Measurements from ENCODE around the gene SLC4A4. TPM values are rescaled to one million over a fixed set of nuclear protein-coding genes. Genes with fewer than 3 reads are reported as not detected.

The SLC4A4 gene
- total RNA-seq, 1 donor from 2014 or later = 3.2 TPM

DNA sequence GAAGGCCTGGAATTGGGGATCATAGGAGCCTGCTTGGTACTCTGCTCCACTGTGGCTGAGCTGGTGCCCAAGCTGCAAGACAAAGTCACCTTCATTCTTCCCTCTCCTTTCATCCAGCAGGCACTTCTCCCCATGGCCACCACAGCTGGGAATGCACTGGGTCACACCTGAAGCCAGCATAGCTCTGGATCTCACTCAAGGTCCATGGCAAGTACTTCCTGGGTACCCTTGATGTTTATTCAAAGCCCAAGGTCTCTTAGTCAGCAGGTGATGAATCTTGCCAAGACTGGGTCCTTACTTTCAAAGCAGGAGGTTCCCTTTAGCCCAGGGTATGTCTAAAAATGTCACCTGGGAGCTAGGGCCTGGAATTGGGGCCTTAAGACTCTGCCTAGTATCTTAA, 4.9 kb upstream of the SLC4A4 start:
- TF ChIP-seq, protein P1, sequence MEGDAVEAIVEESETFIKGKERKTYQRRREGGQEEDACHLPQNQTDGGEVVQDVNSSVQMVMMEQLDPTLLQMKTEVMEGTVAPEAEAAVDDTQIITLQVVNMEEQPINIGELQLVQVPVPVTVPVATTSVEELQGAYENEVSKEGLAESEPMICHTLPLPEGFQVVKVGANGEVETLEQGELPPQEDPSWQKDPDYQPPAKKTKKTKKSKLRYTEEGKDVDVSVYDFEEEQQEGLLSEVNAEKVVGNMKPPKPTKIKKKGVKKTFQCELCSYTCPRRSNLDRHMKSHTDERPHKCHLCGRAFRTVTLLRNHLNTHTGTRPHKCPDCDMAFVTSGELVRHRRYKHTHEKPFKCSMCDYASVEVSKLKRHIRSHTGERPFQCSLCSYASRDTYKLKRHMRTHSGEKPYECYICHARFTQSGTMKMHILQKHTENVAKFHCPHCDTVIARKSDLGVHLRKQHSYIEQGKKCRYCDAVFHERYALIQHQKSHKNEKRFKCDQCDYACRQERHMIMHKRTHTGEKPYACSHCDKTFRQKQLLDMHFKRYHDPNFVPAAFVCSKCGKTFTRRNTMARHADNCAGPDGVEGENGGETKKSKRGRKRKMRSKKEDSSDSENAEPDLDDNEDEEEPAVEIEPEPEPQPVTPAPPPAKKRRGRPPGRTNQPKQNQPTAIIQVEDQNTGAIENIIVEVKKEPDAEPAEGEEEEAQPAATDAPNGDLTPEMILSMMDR (IDR thresholded peaks at IDR 0.05) = no peak
- TF ChIP-seq POLR2AphosphoS5 (IDR thresholded peaks at IDR 0.05; ENCODE audit: insufficient read depth in 1 of 2, low read depth in 1 of 2) (no peak), POLR2A (IDR thresholded peaks at IDR 0.05) (no peak)
- no peak for DNase-seq (ENCODE audit: extremely low spot score in 2 of 2)
- H3K27me3 ChIP-seq = no peaks in the 10 kb centered on the region

DNA sequence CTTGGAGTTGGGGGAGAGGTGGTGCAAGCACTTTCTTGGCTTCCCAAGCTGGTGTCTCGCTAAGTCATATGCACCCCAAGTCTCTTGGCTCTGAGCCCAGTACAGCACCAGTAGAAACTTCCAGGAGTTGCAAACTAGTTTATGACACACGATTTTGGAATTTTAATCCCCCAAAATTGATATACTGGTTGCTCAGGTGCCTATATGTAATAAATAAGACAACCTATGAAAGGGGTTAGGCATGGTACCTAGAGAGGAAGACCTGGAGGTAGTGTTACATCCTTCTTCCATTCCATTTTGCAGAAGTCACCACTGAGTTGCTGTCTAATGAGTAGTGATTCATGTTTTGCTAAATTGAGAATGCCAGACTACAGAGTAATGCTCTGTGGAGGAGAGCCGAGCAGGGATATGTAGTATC, 4.3 kb upstream of the SLC4A4 start:
- intact Hi-C loops (cut with DNase I) = no loop called here
- Histone ChIP-seq H3K36me3 (no peaks in the 10 kb centered on the region), H3K27me3 (no peaks in the 10 kb centered on the region), H3K4me1 (no peaks in the 10 kb centered on the region), H3K4me3 (no peak overlapping the region), H3K27ac (no peak overlapping the region), H3K9me3 (no peaks in the 10 kb centered on the region)
- DNase-seq (ENCODE audit: extremely low spot score in 2 of 2) = no peak
- TF ChIP-seq, protein P1 (IDR thresholded peaks at IDR 0.05) = no peak
- TF ChIP-seq POLR2AphosphoS5 (IDR thresholded peaks at IDR 0.05; ENCODE audit: insufficient read depth in 1 of 2, low read depth in 1 of 2) (no peak), POLR2A (IDR thresholded peaks at IDR 0.05) (no peak)

More for the DNA sequence above, 4.9 kb upstream of the SLC4A4 start:
- no peak overlapping the region for H3K27ac ChIP-seq
- H3K4me1 ChIP-seq = no peaks in the 10 kb centered on the region
- no peaks in the 10 kb centered on the region for H3K9me3 ChIP-seq
- intact Hi-C loops (cut with DNase I) = no loop called here
- H3K4me3 ChIP-seq = no peak overlapping the region
- H3K36me3 ChIP-seq = no peaks in the 10 kb centered on the region

DNA sequence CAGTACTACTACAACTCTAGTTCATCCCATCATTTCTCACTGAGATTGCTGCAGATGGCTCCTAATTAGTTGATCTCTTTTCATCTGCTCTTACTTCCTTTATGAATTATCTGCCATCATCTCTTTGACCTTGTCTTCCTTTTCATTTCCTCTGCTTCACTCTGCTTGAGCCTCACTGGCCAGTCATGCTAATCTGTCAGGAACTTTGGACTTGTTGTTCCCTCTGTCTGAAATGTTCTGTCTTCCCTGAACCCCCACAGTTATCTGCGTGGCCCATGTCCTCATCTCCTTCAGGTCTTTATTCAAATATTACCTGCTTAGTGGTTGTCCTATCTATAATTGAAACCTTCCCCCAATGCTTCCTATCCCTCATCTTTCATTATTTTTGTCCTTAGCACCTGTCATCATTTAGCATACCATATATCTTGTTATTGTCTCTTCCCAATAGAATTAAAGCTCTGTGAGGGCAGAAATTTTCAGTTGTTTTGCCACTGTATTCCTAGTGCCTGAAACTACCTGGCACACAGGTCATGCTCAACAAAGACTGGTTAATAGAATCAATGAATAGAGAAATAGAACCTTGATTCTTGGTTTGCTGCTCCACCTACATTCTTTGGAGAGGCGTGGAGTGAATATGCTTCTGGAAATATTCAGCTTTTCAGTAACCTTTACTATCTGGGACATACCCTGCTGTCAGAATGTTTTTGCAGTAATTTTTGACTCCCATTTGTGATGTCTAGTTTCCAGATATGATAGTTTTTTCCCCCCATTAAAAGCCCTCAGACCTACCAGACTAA, 5.0 kb downstream of the SLC4A4 start:
- TF ChIP-seq POLR2A (IDR thresholded peaks at IDR 0.05) (no peak), POLR2AphosphoS5 (IDR thresholded peaks at IDR 0.05; ENCODE audit: insufficient read depth in 1 of 2, low read depth in 1 of 2) (no peak)
- TF ChIP-seq, protein P1 (IDR thresholded peaks at IDR 0.05) = no peak
- no peak for DNase-seq (ENCODE audit: extremely low spot score in 2 of 2)
- H3K9me3 ChIP-seq = no peaks in the 10 kb centered on the region
- H3K27me3 ChIP-seq = no peaks in the 10 kb centered on the region
- intact Hi-C loops (cut with DNase I) = no loop called here
- no peak overlapping the region for H3K4me3 ChIP-seq
- H3K4me1 ChIP-seq = no peaks in the 10 kb centered on the region
- H3K36me3 ChIP-seq = no peaks in the 10 kb centered on the region
- no peak overlapping the region for H3K27ac ChIP-seq

DNA sequence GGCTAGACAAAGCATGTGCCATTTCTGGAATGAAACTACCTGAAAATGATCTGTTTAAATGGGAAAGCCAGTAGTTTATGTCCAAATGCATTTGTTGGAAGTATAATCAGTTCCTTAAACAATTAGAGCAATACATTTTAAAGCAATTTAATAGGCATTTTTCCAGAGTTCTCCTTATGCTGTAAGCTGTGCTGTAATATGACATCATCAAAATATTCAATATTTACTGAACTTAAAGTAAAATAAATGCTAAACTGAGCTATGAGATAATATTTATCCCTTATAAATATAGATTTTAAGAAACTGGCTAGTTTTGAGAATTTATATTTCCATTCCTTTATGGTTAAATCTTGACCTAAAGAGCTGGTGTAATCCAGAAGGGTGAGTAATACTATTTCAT, 7.9 kb downstream of the SLC4A4 start:
- DNase-seq (ENCODE audit: extremely low spot score in 2 of 2) = no peak
- Histone ChIP-seq H3K27me3 (no peaks in the 10 kb centered on the region), H3K27ac (no peak overlapping the region), H3K4me3 (no peak overlapping the region), H3K9me3 (no peaks in the 10 kb centered on the region), H3K36me3 (no peaks in the 10 kb centered on the region), H3K4me1 (no peaks in the 10 kb centered on the region)
- TF ChIP-seq, protein P1 (IDR thresholded peaks at IDR 0.05) = no peak
- TF ChIP-seq POLR2AphosphoS5 (IDR thresholded peaks at IDR 0.05; ENCODE audit: insufficient read depth in 1 of 2, low read depth in 1 of 2) (no peak), POLR2A (IDR thresholded peaks at IDR 0.05) (no peak)
- intact Hi-C loops (cut with DNase I) = no loop called here

DNA sequence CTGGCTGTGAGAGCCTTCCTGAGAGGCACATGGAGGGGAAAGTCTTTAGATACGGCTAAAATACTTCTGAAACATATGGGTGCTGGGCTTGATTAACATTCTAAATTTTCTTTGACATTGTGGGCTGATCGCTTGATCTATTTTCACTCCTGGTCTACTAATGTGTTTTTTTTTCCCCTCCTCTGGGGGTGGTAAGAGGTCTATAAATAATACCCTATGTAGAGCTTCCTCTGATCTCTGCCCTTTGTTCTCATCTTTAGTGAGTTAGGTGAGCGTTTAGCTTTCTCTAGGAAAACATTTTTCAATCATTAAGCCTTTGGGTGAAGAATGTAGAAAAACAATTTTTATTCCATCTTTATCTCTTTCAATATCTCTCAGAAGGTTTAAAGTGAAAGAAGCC, 9.8 kb downstream of the SLC4A4 start:
- no peaks in the 10 kb centered on the region for H3K27me3 ChIP-seq
- H3K9me3 ChIP-seq = no peaks in the 10 kb centered on the region
- no peak overlapping the region for H3K27ac ChIP-seq
- TF ChIP-seq, protein P1 (IDR thresholded peaks at IDR 0.05) = no peak
- no peak for TF ChIP-seq POLR2AphosphoS5 (IDR thresholded peaks at IDR 0.05; ENCODE audit: insufficient read depth in 1 of 2, low read depth in 1 of 2)
- no peak for TF ChIP-seq POLR2A (IDR thresholded peaks at IDR 0.05)
- no peaks in the 10 kb centered on the region for H3K36me3 ChIP-seq
- H3K4me3 ChIP-seq = no peak overlapping the region
- intact Hi-C loops (cut with DNase I) = no loop called here
- no peak for DNase-seq (ENCODE audit: extremely low spot score in 2 of 2)
- no peaks in the 10 kb centered on the region for H3K4me1 ChIP-seq

Measured in vagina (tissue), 2 donors.